Cardiac muscle cell (in vitro differentiated cells and primary cell): ENCODE results near the gene VAV3. TPM values are rescaled to one million over a fixed set of nuclear protein-coding genes. Genes with fewer than 3 reads are reported as not detected.

Experiments
- DNase-seq, 2 donors: peaks; one replicate each; pipeline versions ENCODE4 v3.0.0 to v3.0.0-alpha.2; 2010 to 2017; ENCODE audit warnings: low read depth in 1 of 2, low spot score in 1 of 2
- H3K27ac ChIP-seq: fragments of 200-600 bp; sonication (generic); 2 replicates; pipeline ENCODE4 v1.5.1; 2016
- H3K27me3 ChIP-seq: fragments of 200-600 bp; sonication (generic); 2 replicates; pipeline ENCODE4 v1.6.0; 2016; ENCODE audit warnings: control low read depth
- H3K36me3 ChIP-seq: fragments of 200-600 bp; sonication (generic); 2 replicates; pipeline ENCODE4 v1.5.1; 2016; ENCODE audit warnings: control low read depth
- H3K4me1 ChIP-seq: fragments of 200-600 bp; sonication (generic); 2 replicates; pipeline ENCODE4 v1.8.1; 2017; ENCODE audit warnings: low read depth, mild to moderate bottlenecking, mixed run types
- H3K4me3 ChIP-seq: fragments of 200-600 bp; sonication (generic); 2 replicates; pipeline ENCODE4 v1.5.1; 2016; ENCODE audit warnings: mild to moderate bottlenecking
- H3K9me3 ChIP-seq: fragments of 200-600 bp; sonication (generic); 2 replicates; pipeline ENCODE4 v1.5.1; 2017; ENCODE audit warnings: low read depth, mild to moderate bottlenecking, control low read depth
- CTCF ChIP-seq: IDR thresholded peaks from 2 replicates; pipeline ENCODE4 v1.5.1; 2012; ENCODE audit warnings: low read depth, mild to moderate bottlenecking, low read length
- polyA plus RNA-seq: library from polyadenylated mRNA; unstranded; fragments of >200 nt; fragmentation: Nextera tagmentation; extraction: Ambion mirVana; gene quantifications from 2 replicates; pipeline ENCODE4 v1.2.1, GENCODE V29; 2016
- total RNA-seq: library from RNA; depleted of rRNA; stranded (reverse); fragments of >200 nt; gene quantifications from 2 replicates; pipeline ENCODE4 v1.2.3, GENCODE V29; 2016

The VAV3 gene
- total and polyA plus RNA-seq, 2 experiments from 2014 or later, result 0.33 to 0.86 TPM

GRCh38 chr1:107883562-107883961 is 81.4 kb downstream of the VAV3 start:
- Histone ChIP-seq H3K9me3 (no peaks in the 10 kb centered on the region), H3K27ac (no peak overlapping the region), H3K4me1 (peaks cover 6% of the 10 kb centered on the region), H3K27me3 (peaks cover 2% of the 10 kb centered on the region), H3K36me3 (no peaks in the 10 kb centered on the region), H3K4me3 (no peak overlapping the region)
- no peak for TF ChIP-seq CTCF
- DNase-seq, result peak; percentile 45 to 74

- no peaks in the 10 kb centered on the region for H3K36me3 ChIP-seq
- TF ChIP-seq CTCF, result no peak
- H3K4me3 ChIP-seq, result no peak overlapping the region
- H3K9me3 ChIP-seq, result no peaks in the 10 kb centered on the region
- peaks cover 6% of the 10 kb centered on the region for H3K4me1 ChIP-seq
- peak in 1 of 2 donors; percentile 42 for DNase-seq
- no peak overlapping the region for H3K27ac ChIP-seq
- H3K27me3 ChIP-seq, result peaks cover 2% of the 10 kb centered on the region
Measured at GRCh38 chr1:107879927-107880326, 85.1 kb downstream of the VAV3 start.

- no peak overlapping the region for H3K27ac ChIP-seq
- peaks cover 6% of the 10 kb centered on the region for H3K4me1 ChIP-seq
- no peaks in the 10 kb centered on the region for H3K9me3 ChIP-seq
- H3K36me3 ChIP-seq, result no peaks in the 10 kb centered on the region
- no peak overlapping the region for H3K4me3 ChIP-seq
- H3K27me3 ChIP-seq, result peaks cover 4% of the 10 kb centered on the region
- no peak for DNase-seq
- TF ChIP-seq CTCF, result no peak
Measured at GRCh38 chr1:107879346-107879745, 85.6 kb downstream of the VAV3 start.

GRCh38 chr1:107877745-107878144 is 87.2 kb downstream of the VAV3 start:
- TF ChIP-seq CTCF, result no peak
- no peak overlapping the region for H3K27ac ChIP-seq
- no peak for DNase-seq
- peaks cover 20% of the 10 kb centered on the region for H3K27me3 ChIP-seq
- H3K4me3 ChIP-seq, result no peak overlapping the region
- H3K9me3 ChIP-seq, result no peaks in the 10 kb centered on the region
- no peaks in the 10 kb centered on the region for H3K36me3 ChIP-seq
- no peaks in the 10 kb centered on the region for H3K4me1 ChIP-seq

- peaks cover 23% of the 10 kb centered on the region for H3K27me3 ChIP-seq
- H3K36me3 ChIP-seq, result no peaks in the 10 kb centered on the region
- no peak overlapping the region for H3K4me3 ChIP-seq
- DNase-seq, result peak in 1 of 2 donors; percentile 87
- H3K4me1 ChIP-seq, result no peaks in the 10 kb centered on the region
- no peaks in the 10 kb centered on the region for H3K9me3 ChIP-seq
- no peak overlapping the region for H3K27ac ChIP-seq
- TF ChIP-seq CTCF, result no peak
Measured at GRCh38 chr1:107877092-107877491, 87.9 kb downstream of the VAV3 start.

- DNase-seq, result no peak
- Histone ChIP-seq H3K27ac (no peak overlapping the region), H3K4me3 (no peak overlapping the region), H3K36me3 (no peaks in the 10 kb centered on the region), H3K4me1 (no peaks in the 10 kb centered on the region), H3K9me3 (no peaks in the 10 kb centered on the region), H3K27me3 (peaks cover 37% of the 10 kb centered on the region)
- no peak for TF ChIP-seq CTCF
Measured at GRCh38 chr1:107875689-107876088, 89.3 kb downstream of the VAV3 start.
